C4-2B (cell line): Measurements from ENCODE around the gene MORC3.
A peak's percentile ranks its signal among the peaks of the same experiment; 100 is the strongest.
"Not testable (repeated sequence)": the region's sequence is repeated elsewhere in the genome, so short reads cannot be mapped to it uniquely, and the experiment has no call there.

Experiments
- H3K27ac ChIP-seq: fragments of 450-650 bp; 2 replicates; pipeline ENCODE4 v1.5.1; 2017
- CTCF ChIP-seq: fragments of 450-650 bp; conservative IDR thresholded peaks from 2 replicates; pipeline ENCODE4 v1.5.1; 2017; ENCODE audit warnings: mild to moderate bottlenecking
- ZFX ChIP-seq: fragments of 450-650 bp; IDR thresholded peaks from 2 replicates; pipeline ENCODE4 v1.6.1; 2017

The MORC3 gene

GRCh38 chr21:36297406-36297937 lies 22.5 kb upstream of the MORC3 start:
- H3K27ac ChIP-seq: peak overlapping the region; percentile 63
- TF ChIP-seq CTCF: no peak
- TF ChIP-seq ZFX: no peak

GRCh38 chr21:36297938-36298572 lies 21.9 kb upstream of the MORC3 start:
- peak overlapping the region; percentile 63 for H3K27ac ChIP-seq
- TF ChIP-seq ZFX: no peak
- no peak for TF ChIP-seq CTCF

GRCh38 chr21:36306872-36307534 lies 13.0 kb upstream of the MORC3 start:
- H3K27ac ChIP-seq: no peak overlapping the region
- no peak for TF ChIP-seq ZFX
- TF ChIP-seq CTCF: no peak

GRCh38 chr21:36310016-36310415 lies 10.0 kb upstream of the MORC3 start:
- H3K27ac ChIP-seq: no peak overlapping the region
- no peak for TF ChIP-seq ZFX
- no peak for TF ChIP-seq CTCF

- H3K27ac ChIP-seq: not testable (repeated sequence)
These were observed 6.6 kb upstream of the MORC3 start for GRCh38 chr21:36313446-36313845.

GRCh38 chr21:36316045-36316444 lies 4.0 kb upstream of the MORC3 start:
- H3K27ac ChIP-seq: not testable (repeated sequence)

GRCh38 chr21:36316872-36317484 lies 3.0 kb upstream of the MORC3 start:
- no peak overlapping the region for H3K27ac ChIP-seq
- TF ChIP-seq ZFX (no peak), CTCF (no peak)

GRCh38 chr21:36319406-36319766 lies 611 bp upstream of the MORC3 start:
- H3K27ac ChIP-seq: peak overlapping the region; percentile 90
